ENCODE data around the gene WDR64.

Gene WDR64

GRCh38 chr1:241647658-241648057 lies 4.4 kb upstream of the WDR64 start:
- TF ChIP-seq CTCF (IDR thresholded peaks at IDR 0.05) = no peak

- no peak for TF ChIP-seq CTCF (IDR thresholded peaks at IDR 0.05)
These were observed 3.9 kb upstream of the WDR64 start for GRCh38 chr1:241648159-241648558.

GRCh38 chr1:241654019-241654418 lies 1.9 kb downstream of the WDR64 start:
- no peak for TF ChIP-seq CTCF (IDR thresholded peaks at IDR 0.05)

GRCh38 chr1:241654641-241655040 lies 2.6 kb downstream of the WDR64 start:
- no peak for TF ChIP-seq CTCF (IDR thresholded peaks at IDR 0.05)

- TF ChIP-seq CTCF (IDR thresholded peaks at IDR 0.05) = no peak
These were observed 6.2 kb downstream of the WDR64 start for GRCh38 chr1:241658081-241658793.

- no peak for TF ChIP-seq CTCF (IDR thresholded peaks at IDR 0.05)
These were observed 8.4 kb downstream of the WDR64 start for GRCh38 chr1:241660424-241660972.

- TF ChIP-seq CTCF (IDR thresholded peaks at IDR 0.05) = no peak
These were observed 14.3 kb downstream of the WDR64 start for GRCh38 chr1:241666419-241666818.
